HG02981 (cell line): ENCODE results near the gene GSTM5.
A peak's percentile ranks its signal among the peaks of the same experiment; 100 is the strongest.
"Not testable (repeated sequence)": the region's sequence is repeated elsewhere in the genome, so short reads cannot be mapped to it uniquely, and the experiment has no call there.

Experiments
- ATAC-seq: cut with Tn5 transposase; IDR thresholded peaks from one replicate; pipeline ENCODE4 v1.9.1; 2021; ENCODE audit warnings: mild to moderate bottlenecking, moderate library complexity; ENCODE audit not compliant: unreplicated experiment

GSTM5 gene

DNA sequence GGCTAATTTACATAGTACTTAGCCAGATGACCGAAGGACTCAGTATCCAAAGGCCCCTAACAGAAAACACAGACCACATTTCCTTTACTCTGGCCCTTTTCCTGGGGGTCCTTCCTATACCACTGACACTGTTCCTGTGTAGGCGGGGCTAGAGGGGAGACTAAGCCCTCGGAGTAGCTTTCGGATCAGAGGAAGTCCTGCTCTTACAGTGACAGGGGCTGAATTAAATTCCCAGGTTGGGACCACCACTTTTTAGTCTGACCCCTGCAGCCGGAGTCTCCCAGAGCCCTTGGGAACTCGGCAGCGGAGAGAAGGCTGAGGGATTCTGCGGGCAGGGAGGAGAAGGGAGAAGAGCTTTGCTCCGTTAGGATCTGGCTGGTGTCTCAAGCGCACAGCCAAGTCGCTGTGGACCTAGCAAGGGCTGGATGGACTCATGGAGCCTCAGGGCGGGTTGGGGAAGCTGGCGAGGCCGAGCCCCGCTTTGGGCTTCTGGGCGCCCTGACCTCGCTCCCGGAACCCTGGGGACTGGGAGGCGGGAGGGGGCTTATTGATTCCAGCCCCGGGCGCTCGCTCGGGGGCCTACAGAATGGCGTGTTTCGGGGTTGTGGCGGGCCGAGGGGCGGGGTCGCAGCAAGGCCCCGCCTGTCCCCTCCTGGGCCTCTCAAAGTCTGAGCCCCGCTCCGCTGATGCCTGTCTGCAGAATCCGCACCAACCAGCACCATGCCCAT, at the start of gene GSTM5:
Gene GSTM5 (plus strand): TSS at position 659 of the 728 bp plus-strand sequence. CDS start 62 bp downstream, at position 721.
- ATAC-seq, result not testable (repeated sequence)

GRCh38 chr1:109664671-109665070, 47.4 kb upstream of the GSTM5 start:
- ATAC-seq, result no peak

- ATAC-seq, result peak; percentile 87
These were observed 44.5 kb upstream of the GSTM5 start, which contains the start of gene GSTM2 for GRCh38 chr1:109667452-109668122. TSS of gene GSTM2 (plus strand) at chr1:109668057. CDS start at chr1:109668116, 59 bp downstream.

DNA sequence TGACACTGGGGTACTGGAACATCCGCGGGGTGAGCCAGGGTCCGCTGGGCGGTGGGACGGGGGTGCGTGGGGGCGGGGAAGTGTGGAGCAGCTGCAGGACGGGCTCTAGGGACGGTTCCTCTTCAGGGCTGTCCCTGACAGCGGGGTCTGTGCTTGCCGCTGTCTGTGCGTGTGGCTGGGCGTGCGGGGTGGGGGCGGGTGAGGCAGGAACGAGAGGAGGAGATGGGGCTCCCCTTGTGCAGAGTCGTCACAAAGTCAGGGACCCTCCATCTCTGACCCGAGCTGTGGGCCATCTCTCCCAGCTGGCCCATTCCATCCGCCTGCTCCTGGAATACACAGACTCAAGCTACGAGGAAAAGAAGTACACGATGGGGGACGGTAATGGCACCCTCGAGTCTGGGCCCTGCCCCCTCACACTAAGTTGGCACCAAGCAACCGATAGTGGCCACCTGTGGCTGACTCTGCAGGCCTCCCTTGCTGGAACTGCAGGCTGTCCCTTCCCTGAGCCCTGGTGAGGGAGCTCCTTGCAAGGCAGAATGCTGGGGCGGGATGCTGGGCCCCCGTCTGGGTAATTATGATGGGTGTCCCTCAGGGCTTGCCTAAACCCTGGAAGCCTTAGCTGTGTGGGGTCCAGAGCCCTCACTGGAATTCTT, 43.8 kb upstream of the GSTM5 start:
- ATAC-seq, result peak; percentile 21

DNA sequence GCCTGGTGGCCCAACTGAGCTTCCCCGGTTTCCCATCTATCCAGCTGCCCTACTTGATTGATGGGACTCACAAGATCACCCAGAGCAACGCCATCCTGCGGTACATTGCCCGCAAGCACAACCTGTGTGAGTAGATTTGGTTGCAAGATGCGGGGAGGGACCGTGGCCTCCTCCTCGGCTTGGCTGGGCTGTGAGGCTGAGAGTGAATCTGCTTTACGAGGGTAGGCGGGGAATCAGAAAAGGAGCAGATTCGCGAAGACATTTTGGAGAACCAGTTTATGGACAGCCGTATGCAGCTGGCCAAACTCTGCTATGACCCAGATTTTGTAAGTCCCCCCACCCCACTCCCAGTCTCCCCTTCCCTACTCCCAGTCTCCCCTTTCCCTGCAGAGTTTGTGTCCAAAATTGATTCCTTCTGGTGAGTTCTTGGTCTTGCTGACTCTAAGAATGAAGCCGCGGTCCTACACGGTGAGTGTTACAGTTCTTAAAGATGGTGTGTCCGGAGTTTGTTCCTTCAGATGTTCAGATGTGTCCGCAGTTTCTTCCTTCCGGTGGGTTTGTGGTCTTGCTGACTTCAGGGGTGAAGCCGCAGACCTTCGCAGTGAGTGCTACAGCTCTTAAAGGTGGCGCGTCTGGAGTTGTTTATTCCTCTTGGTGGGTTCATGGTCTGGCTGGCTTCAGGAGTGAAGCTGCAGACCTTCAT, 42.7 kb upstream of the GSTM5 start:
- ATAC-seq, result no peak

- not testable (repeated sequence) for ATAC-seq
These were observed 42.1 kb upstream of the GSTM5 start for GRCh38 chr1:109669949-109670302.

DNA sequence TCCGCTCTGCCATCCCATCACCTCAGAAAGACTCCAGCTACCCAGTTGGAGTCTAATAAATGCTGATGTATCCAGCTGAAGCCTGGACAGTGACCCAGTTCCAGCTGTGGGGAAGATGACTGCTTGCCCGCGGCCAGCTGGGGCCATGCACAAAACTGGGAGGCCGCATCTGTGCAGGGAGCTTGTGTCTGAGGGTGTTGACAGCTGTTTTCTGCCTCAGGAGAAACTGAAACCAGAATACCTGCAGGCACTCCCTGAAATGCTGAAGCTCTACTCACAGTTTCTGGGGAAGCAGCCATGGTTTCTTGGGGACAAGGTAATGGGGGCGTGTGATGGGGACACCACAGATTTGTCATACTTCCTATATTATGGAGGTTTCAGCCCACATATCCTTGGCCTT, 41.0 kb upstream of the GSTM5 start:
- ATAC-seq, result no peak

DNA sequence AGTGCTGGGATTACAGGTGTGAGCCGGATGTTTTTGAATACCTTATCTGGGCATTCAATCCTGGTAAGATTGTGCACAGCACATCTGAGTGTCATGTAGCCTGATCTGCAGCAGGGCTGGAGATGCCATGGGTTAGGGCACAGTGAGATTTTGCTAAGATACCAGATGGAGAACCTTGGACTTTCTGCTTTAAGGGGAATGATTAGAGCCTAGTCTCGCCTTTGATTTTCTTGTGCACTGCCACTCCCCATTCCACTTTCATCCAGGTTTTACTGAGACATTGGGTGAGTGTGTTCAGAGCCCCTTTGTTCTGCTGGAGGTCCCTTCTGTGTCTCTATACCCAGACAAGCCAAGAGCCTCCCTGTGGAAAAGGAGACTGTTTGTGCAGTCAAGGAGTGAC, 38.2 kb upstream of the GSTM5 start:
- not testable (repeated sequence) for ATAC-seq

GRCh38 chr1:109676683-109677381, 35.2 kb upstream of the GSTM5 start:
- ATAC-seq, result not testable (repeated sequence)

DNA sequence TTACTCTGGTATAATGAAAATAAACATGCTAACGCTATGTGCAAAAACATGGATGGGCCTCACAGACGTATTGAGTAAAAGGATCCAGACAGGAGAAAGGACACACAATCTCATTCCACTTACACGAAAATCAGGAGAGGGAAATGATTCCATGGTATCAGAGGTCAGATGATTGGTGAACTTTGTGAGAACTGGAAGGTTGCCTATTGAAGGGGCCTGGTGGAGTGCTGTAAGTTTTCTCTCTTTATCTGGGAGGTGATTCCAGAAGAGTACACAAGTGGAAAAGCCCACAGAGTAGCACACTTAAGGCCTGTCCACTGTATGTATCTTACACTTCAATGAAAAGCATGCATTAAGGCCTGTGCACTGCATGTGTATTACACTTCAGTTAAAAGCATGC, 34.6 kb upstream of the GSTM5 start:
- ATAC-seq, result no peak

- not testable (repeated sequence) for ATAC-seq
These were observed 33.4 kb upstream of the GSTM5 start for GRCh38 chr1:109678637-109679036.

- not testable (repeated sequence) for ATAC-seq
These were observed 27.3 kb upstream of the GSTM5 start for GRCh38 chr1:109684777-109685176.

- not testable (repeated sequence) for ATAC-seq
These were observed 26.7 kb upstream of the GSTM5 start for GRCh38 chr1:109685399-109685798.

DNA sequence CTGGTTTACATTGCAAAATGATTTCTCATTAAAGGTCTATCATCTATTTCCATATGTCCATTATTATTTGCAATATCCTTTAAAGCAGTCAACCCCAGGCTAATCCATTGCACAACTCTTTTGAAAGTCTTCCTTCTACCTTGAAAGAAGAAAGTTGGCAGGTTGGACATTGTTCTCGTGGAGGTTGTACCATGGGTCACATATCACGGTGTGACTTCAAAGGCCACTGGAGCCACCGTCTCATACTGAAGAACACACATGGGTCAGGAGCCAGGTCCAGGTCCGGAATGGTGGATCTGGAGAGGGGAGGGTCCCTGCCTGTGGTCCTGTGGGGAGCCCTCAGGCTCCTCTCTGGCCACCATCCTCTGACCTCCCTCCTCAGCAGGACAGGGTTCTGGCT, 26.2 kb upstream of the GSTM5 start:
- not testable (repeated sequence) for ATAC-seq

GRCh38 chr1:109687109-109687508, 24.9 kb upstream of the GSTM5 start:
- ATAC-seq, result not testable (repeated sequence)

- ATAC-seq, result no peak
These were observed 24.2 kb upstream of the GSTM5 start, which contains the start of gene GSTM1 for GRCh38 chr1:109687641-109688499. TSS of gene GSTM1 (plus strand) at chr1:109687817. CDS start at chr1:109687874, 57 bp downstream.

DNA sequence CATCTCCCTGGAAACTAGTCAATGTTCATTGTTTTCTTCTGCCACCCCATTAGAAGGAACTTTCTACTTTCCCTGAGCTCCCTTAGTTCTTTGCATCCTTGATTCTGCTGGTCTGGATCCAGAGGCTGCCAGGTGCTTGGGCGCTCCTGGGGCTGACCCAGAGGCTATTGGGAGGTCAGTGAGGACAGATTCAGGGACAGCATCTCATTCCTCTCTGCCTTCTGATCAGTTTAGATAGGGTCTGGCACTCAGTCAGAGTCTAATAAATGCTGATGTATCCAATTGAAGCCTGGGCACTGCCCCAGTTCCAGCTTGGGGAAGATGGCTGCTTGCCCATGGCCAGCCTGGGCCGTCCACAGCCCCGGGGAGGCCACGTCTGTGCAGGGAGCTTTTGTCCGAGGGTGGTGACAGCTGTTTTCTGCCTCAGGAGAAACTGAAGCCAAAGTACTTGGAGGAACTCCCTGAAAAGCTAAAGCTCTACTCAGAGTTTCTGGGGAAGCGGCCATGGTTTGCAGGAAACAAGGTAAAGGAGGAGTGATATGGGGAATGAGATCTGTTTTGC, 22.1 kb upstream of the GSTM5 start:
- ATAC-seq, result no peak

- ATAC-seq, result no peak
These were observed 20.3 kb upstream of the GSTM5 start for GRCh38 chr1:109691759-109692158.

DNA sequence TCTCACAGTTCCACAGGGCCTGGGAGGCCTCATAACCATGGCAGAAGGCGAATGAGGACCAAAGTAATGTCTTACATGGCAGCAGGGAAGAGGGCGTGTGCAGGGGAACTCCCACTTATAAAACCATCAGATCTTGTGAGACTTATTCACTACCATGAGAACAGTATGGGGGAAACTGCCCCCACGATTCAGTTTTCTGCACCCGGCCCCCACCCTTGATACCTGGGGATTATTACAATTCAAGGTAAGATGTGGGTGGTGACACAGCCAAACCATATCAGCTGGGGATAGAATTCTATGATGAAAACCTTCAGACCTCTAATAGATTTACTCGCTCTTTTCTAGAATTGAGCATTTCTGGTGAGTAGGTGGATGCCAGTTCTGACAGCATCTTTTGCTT, 17.7 kb upstream of the GSTM5 start:
- ATAC-seq, result not testable (repeated sequence)
